Measurements from ENCODE around the gene ITGB3BP.

DNA sequence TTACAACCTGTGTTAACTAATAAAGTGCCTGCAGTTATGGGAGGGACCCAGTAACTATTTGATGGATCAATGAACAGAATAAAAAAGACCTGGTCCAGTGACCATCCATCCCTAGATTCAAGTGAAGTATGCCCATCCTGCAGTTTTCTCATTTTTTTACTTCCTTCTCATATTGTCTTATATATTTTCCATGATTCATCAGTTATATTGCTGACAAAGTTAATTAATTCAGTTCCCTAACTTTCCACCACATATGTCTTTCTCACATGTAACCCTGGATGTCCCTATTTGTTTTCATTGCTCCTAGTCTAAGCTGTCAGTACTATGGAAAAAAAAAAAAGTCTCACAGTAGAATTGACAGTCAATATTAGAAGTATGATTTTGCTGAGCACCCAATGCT, 64.3 kb downstream of the ITGB3BP start:
- TF ChIP-seq, protein P1, sequence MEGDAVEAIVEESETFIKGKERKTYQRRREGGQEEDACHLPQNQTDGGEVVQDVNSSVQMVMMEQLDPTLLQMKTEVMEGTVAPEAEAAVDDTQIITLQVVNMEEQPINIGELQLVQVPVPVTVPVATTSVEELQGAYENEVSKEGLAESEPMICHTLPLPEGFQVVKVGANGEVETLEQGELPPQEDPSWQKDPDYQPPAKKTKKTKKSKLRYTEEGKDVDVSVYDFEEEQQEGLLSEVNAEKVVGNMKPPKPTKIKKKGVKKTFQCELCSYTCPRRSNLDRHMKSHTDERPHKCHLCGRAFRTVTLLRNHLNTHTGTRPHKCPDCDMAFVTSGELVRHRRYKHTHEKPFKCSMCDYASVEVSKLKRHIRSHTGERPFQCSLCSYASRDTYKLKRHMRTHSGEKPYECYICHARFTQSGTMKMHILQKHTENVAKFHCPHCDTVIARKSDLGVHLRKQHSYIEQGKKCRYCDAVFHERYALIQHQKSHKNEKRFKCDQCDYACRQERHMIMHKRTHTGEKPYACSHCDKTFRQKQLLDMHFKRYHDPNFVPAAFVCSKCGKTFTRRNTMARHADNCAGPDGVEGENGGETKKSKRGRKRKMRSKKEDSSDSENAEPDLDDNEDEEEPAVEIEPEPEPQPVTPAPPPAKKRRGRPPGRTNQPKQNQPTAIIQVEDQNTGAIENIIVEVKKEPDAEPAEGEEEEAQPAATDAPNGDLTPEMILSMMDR (IDR thresholded peaks at IDR 0.05; ENCODE audit: low read depth, low read length) = no peak
- TF ChIP-seq EZH2phosphoT487 (IDR thresholded peaks at IDR 0.05; ENCODE audit: low read depth) = no peak
